ENCODE results near the gene PDE7B. TPM values are rescaled to one million over a fixed set of nuclear protein-coding genes. Genes with fewer than 3 reads are reported as not detected.

The PDE7B gene
- total and polyA plus RNA-seq, 2 of the 13 experiments (the other 11 are each of a cell fraction or from before 2014, with no cell fraction given), result not detected

DNA sequence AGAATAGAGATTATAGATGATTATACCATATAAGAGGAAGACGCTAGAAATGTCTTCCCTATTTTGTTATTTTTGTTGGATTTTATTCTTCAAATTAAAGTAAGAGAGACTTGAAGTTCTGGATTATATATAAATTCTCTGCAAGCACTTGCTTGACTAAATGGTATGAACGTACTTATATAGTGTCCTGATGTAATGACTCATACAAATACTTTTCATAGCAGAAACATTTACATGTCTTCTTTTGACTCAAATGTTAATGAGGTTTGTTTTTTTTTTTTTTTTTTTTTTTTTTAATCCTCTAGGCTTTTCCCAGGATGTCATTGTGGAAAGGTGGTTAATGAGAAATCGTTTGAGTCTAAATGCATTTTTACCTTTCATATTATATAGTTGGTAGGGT lies 55.0 kb downstream of the PDE7B start:
- 0 out of 5 replicates have a peak, but pooled peaks cover 0 to 7% of the 10 kb centered on the region in 2 experiments for H3K27me3 ChIP-seq (ENCODE audit: control insufficient read depth in 1 of 2, insufficient read depth in 2 of 2, low read length in 2 of 2)
- no peaks in the 10 kb centered on the region for H3K4me1 ChIP-seq (ENCODE audit: insufficient read depth, low read length)
- no peak overlapping the region for H3K4me3 ChIP-seq (replicated peaks in 1 of 3; ENCODE audit: insufficient read depth in 1 of 3, low read depth in 2 of 3, low read length in 3 of 3)
- DNase-seq (ENCODE audit: low spot score) (no peak), FAIRE-seq (no peak), ATAC-seq (no peak)
- no peaks in the 10 kb centered on the region for H3K79me2 ChIP-seq (ENCODE audit: insufficient read depth, low read length)
- BruUV-seq (replicated peaks), result no TSS peak
- ChIA-PET POLR2A (no interaction called here), CTCF (ENCODE audit: low intra/inter-chr PET ratio, low total read pairs) (no interaction called here)
- intact Hi-C loops (cut with micrococcal nuclease; ENCODE audit: unreplicated experiment), result loop anchor here (10.0 kb wide), 1 partner anchor 318 kb away; no protein-coding TSS in a partner anchor
- in situ Hi-C loops (cut with HindIII; ENCODE audit: extremely low pct_ligation_motif_present, low pct_unique_long_range_greater_than_20kb), result loop anchor here (10.0 kb wide), 1 partner anchor 372 kb away; no protein-coding TSS in a partner anchor
- H3K27ac ChIP-seq (ENCODE audit: extremely low read length, insufficient read depth, low read length), result no peak overlapping the region
- no peaks in the 10 kb centered on the region for H3K36me3 ChIP-seq (replicated peaks in 1 of 2; ENCODE audit: control insufficient read depth in 1 of 2, insufficient read depth in 2 of 2, low read length in 2 of 2)
- no peak overlapping the region for H2AFZ ChIP-seq (ENCODE audit: low read length)
- 7% methylated on average over 3 of the region's 3 CpGs for WGBS (ENCODE audit: low lambda C conversion rate)
- no peak overlapping the region for H3K4me2 ChIP-seq (ENCODE audit: low read depth, low read length)
- no peaks in the 10 kb centered on the region for H4K20me1 ChIP-seq (ENCODE audit: insufficient read depth, low read length)
- TF ChIP-seq ZNF570 (CRISPR knock-in tag; IDR thresholded peaks at IDR 0.05; ENCODE audit: borderline replicate concordance) (no peak), ZGPAT (CRISPR knock-in tag; IDR thresholded peaks at IDR 0.05) (no peak), ZMAT3 (CRISPR knock-in tag; conservative IDR thresholded peaks at IDR 0.05) (no peak), TEAD2 (CRISPR knock-in tag; IDR thresholded peaks at IDR 0.05) (no peak), PTBP1 (IDR thresholded peaks at IDR 0.05; ENCODE audit: low read depth, low read length, poor library complexity, severe bottlenecking) (no peak), NFYB (CRISPR knock-in tag; IDR thresholded peaks at IDR 0.05) (no peak), ZNF7 (CRISPR knock-in tag; IDR thresholded peaks at IDR 0.05) (no peak), ARNT2 (CRISPR knock-in tag; IDR thresholded peaks at IDR 0.05; ENCODE audit: low read depth) (no peak), PHF8 (CRISPR knock-in tag; IDR thresholded peaks at IDR 0.05) (no peak), ZBTB21 (CRISPR knock-in tag; IDR thresholded peaks at IDR 0.05) (no peak), CEBPB (IDR thresholded peaks at IDR 0.05; ENCODE audit: borderline replicate concordance, low read depth, low read length) (no peak), ZNF513 (CRISPR knock-in tag; conservative IDR thresholded peaks at IDR 0.05) (no peak), STAG1 (CRISPR knock-in tag; IDR thresholded peaks at IDR 0.05) (no peak), ZFYVE20 (CRISPR knock-in tag; IDR thresholded peaks at IDR 0.05; ENCODE audit: borderline replicate concordance, low read depth) (no peak), PAF1 (CRISPR knock-in tag; IDR thresholded peaks at IDR 0.05) (no peak), MEIS1 (CRISPR knock-in tag; IDR thresholded peaks at IDR 0.05; ENCODE audit: borderline replicate concordance) (no peak), ZNF207 (IDR thresholded peaks at IDR 0.05; ENCODE audit: borderline replicate concordance) (no peak)
- TF ChIP-seq, protein P1, sequence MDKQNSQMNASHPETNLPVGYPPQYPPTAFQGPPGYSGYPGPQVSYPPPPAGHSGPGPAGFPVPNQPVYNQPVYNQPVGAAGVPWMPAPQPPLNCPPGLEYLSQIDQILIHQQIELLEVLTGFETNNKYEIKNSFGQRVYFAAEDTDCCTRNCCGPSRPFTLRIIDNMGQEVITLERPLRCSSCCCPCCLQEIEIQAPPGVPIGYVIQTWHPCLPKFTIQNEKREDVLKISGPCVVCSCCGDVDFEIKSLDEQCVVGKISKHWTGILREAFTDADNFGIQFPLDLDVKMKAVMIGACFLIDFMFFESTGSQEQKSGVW (CRISPR knock-in tag; IDR thresholded peaks at IDR 0.05; ENCODE audit: borderline replicate concordance), result no peak
- no peaks in the 10 kb centered on the region for H3K9me3 ChIP-seq (ENCODE audit: low read length)
- H3K9ac ChIP-seq (ENCODE audit: insufficient read depth, low read depth, low read length), result no peak overlapping the region
